Uterus (tissue), 2 donors: ENCODE results near the gene FZD1.

Experiments used
- POLR2A ChIP-seq, 2 donors: fragments of 450-650 bp; IDR thresholded peaks; one replicate each; pipeline ENCODE4 v1.6.1; 2016; ENCODE audit warnings: antibody characterized with exemption in 2 of 2, mild to moderate bottlenecking in 1 of 2, moderate library complexity in 1 of 2
- TF ChIP-seq, protein P1 (sequence below), 4 experiments: fragments of 200-600 bp in 2 of 4; fragments of 450-650 bp in 2 of 4; sonication (generic) in 2 of 4; IDR thresholded peaks; one replicate each; pipeline ENCODE4 v1.5.1; 2016 to 2019; ENCODE audit warnings: antibody characterized with exemption in 4 of 4, mild to moderate bottlenecking in 2 of 4, moderate library complexity in 1 of 4

DNA sequence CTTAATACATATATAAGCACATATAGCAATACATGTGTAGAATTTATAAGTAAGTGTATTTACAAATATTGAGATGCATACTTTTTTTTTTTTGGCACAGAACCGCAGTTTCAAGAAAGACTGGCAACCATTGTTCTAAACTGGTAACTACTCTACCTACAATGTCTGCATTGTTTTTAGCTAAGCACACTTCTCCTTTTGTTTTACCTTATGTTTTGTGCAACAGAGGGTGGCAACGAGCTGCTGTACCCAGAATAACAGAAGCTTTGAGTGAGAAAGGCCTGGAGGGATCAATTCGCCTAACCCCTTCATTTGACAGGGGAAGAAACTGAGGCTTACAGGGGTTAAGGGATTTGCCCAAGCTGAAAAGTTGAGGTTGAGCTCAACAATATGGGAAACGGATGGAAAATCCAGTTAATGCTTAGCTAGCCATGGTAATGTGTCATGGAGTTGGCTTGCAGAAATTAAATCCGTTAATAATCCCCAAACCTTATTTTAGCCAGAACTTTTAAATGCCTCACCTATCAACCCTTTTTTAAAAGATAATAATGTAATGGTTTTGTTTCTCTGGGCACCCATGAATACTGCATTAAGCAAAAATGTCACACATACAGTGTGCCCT, 25.5 kb downstream of the FZD1 start:
- TF ChIP-seq, protein P1, sequence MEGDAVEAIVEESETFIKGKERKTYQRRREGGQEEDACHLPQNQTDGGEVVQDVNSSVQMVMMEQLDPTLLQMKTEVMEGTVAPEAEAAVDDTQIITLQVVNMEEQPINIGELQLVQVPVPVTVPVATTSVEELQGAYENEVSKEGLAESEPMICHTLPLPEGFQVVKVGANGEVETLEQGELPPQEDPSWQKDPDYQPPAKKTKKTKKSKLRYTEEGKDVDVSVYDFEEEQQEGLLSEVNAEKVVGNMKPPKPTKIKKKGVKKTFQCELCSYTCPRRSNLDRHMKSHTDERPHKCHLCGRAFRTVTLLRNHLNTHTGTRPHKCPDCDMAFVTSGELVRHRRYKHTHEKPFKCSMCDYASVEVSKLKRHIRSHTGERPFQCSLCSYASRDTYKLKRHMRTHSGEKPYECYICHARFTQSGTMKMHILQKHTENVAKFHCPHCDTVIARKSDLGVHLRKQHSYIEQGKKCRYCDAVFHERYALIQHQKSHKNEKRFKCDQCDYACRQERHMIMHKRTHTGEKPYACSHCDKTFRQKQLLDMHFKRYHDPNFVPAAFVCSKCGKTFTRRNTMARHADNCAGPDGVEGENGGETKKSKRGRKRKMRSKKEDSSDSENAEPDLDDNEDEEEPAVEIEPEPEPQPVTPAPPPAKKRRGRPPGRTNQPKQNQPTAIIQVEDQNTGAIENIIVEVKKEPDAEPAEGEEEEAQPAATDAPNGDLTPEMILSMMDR (IDR thresholded peaks at IDR 0.05), result no peak
- TF ChIP-seq POLR2A (IDR thresholded peaks at IDR 0.05), result no peak
